Tibial artery (tissue), 4 donors: ENCODE measurements around the gene CDK6.

Experiments
- DNase-seq, 2 donors: peaks; one replicate each; pipeline ENCODE4 v3.0.0-alpha.2; 2019
- H3K27ac ChIP-seq, 2 donors: fragments of 200-600 bp; sonication (generic) in 1 of 2; 1 replicate in 1 of 2; 2 replicates in 1 of 2; pipeline ENCODE4 v1.5.1; 2018 to 2019; ENCODE audit warnings: mild to moderate bottlenecking in 1 of 2
- H3K27me3 ChIP-seq, 2 donors: fragments of 200-600 bp; sonication (generic) in 1 of 2; one replicate each; pipeline versions ENCODE4 v1.5.1 to v1.6.0; 2016 to 2019
- H3K36me3 ChIP-seq, 3 donors: fragments of 200-600 bp; sonication (generic) in 2 of 3; one replicate each; pipeline ENCODE4 v1.5.1; 2016 to 2019; ENCODE audit warnings: mild to moderate bottlenecking in 2 of 3
- H3K4me1 ChIP-seq, 4 donors: fragments of 200-600 bp; sonication (generic) in 2 of 4; 1 replicate in 3 of 4; 2 replicates in 1 of 4; pipeline ENCODE4 v1.5.1; 2016 to 2019
- H3K4me3 ChIP-seq, 2 donors: fragments of 200-600 bp; sonication (generic) in 1 of 2; 1 replicate in 1 of 2; 2 replicates in 1 of 2; pipeline ENCODE4 v1.5.1; 2018 to 2019; ENCODE audit warnings: mild to moderate bottlenecking in 2 of 2
- H3K9me3 ChIP-seq, 3 donors: fragments of 200-600 bp; sonication (generic) in 1 of 3; one replicate each; pipeline ENCODE4 v1.5.1; 2016 to 2019
- intact Hi-C: fragments of 100-400 bp; cut with DNase I; formaldehyde crosslinking; loops from one replicate; pipeline ENCODE4 v1.15.0; 2023; ENCODE audit warnings: low total_unique reads
- TF ChIP-seq, protein P1 (sequence below), 2 experiments: fragments of 200-600 bp in 1 of 2; fragments of 450-650 bp in 1 of 2; IDR thresholded peaks; one replicate each; pipeline ENCODE4 v1.5.1; 2017 to 2019; ENCODE audit warnings: antibody characterized with exemption in 2 of 2, mild to moderate bottlenecking in 1 of 2, moderate library complexity in 1 of 2

Gene CDK6

GRCh38 chr7:92766461-92767003 is 69.8 kb downstream of the CDK6 start:
- Histone ChIP-seq H3K36me3 (no peaks in the 10 kb centered on the region), H3K4me1 (peaks cover 0 to 80% (median 14%) of the 10 kb centered on the region in 4 donors), H3K4me3 (no peak overlapping the region), H3K27ac (peak overlapping the region; percentile 37 to 61), H3K9me3 (no peaks in the 10 kb centered on the region), H3K27me3 (no peaks in the 10 kb centered on the region)
- TF ChIP-seq, protein P1, sequence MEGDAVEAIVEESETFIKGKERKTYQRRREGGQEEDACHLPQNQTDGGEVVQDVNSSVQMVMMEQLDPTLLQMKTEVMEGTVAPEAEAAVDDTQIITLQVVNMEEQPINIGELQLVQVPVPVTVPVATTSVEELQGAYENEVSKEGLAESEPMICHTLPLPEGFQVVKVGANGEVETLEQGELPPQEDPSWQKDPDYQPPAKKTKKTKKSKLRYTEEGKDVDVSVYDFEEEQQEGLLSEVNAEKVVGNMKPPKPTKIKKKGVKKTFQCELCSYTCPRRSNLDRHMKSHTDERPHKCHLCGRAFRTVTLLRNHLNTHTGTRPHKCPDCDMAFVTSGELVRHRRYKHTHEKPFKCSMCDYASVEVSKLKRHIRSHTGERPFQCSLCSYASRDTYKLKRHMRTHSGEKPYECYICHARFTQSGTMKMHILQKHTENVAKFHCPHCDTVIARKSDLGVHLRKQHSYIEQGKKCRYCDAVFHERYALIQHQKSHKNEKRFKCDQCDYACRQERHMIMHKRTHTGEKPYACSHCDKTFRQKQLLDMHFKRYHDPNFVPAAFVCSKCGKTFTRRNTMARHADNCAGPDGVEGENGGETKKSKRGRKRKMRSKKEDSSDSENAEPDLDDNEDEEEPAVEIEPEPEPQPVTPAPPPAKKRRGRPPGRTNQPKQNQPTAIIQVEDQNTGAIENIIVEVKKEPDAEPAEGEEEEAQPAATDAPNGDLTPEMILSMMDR (IDR thresholded peaks at IDR 0.05), result no peak
- DNase-seq, result no peak
- intact Hi-C loops, result loop anchor here (5.0 to 10.0 kb wide), 2 partner anchors 51 to 52 kb away; no protein-coding TSS in a partner anchor

- Histone ChIP-seq H3K9me3 (no peaks in the 10 kb centered on the region), H3K36me3 (no peaks in the 10 kb centered on the region), H3K27me3 (no peaks in the 10 kb centered on the region), H3K4me1 (peaks cover 0 to 85% (median 14%) of the 10 kb centered on the region in 4 donors), H3K27ac (peak overlapping the region; percentile 37 to 61), H3K4me3 (no peak overlapping the region)
- TF ChIP-seq, protein P1 (IDR thresholded peaks at IDR 0.05), result no peak
- intact Hi-C loops, result loop anchor here (5.0 to 10.0 kb wide), 2 partner anchors 51 to 52 kb away; no protein-coding TSS in a partner anchor
- DNase-seq, result no peak
Measured at GRCh38 chr7:92765725-92766124, 70.6 kb downstream of the CDK6 start.

DNA sequence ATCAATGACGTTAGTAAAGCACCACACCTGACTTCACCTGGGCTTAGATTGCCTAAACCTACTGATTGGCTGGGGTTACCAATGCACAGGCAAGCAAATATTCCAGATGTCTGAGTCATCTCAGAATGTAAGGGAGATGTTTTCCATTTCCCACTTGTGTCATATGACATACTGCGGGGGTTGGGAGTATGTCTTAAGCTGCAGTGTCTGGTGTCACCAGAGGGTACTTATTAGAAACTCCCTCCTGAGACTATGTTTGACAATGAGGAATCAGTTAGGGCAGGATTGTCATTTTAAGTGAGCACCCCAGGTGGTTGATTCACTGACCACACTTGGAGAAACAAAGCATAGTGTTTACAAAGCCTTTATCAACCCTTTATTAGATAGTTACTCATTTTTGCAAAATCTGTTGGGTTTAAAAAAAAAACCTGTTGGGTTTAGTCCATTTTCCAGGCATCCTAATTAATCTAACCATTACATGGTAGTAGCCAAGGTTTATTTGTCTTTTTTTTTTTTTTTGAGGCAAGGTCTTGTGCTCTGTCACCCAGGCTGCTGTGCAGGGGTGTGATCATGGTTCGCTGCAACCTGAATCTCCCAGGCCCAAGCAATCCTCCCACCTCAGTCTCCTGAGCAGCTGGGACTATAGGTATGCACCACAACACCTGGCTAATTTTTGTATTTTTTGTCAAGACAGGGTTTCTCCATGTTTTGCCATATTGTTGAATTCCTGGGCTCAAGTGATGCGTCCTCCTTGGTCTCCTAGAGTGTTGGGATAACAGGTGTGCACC is 72.5 kb downstream of the CDK6 start:
- no peak overlapping the region for H3K4me3 ChIP-seq
- DNase-seq, result no peak
- no peaks in the 10 kb centered on the region for H3K27me3 ChIP-seq
- TF ChIP-seq, protein P1 (IDR thresholded peaks at IDR 0.05), result no peak
- intact Hi-C loops, result loop anchor here (10.0 kb wide), 1 partner anchor 49 kb away; no protein-coding TSS in a partner anchor
- no peaks in the 10 kb centered on the region for H3K36me3 ChIP-seq
- no peaks in the 10 kb centered on the region for H3K9me3 ChIP-seq
- peaks cover 0 to 81% (median 15%) of the 10 kb centered on the region in 4 donors for H3K4me1 ChIP-seq
- peak overlapping the region in 1 of 2 donors; percentile 57 for H3K27ac ChIP-seq

- peak overlapping the region; percentile 26 to 57 for H3K27ac ChIP-seq
- no peaks in the 10 kb centered on the region for H3K36me3 ChIP-seq
- H3K4me3 ChIP-seq, result no peak overlapping the region
- no peaks in the 10 kb centered on the region for H3K27me3 ChIP-seq
- intact Hi-C loops, result loop anchor here (10.0 kb wide), 1 partner anchor 48 kb away; no protein-coding TSS in a partner anchor
- H3K9me3 ChIP-seq, result no peaks in the 10 kb centered on the region
- peaks cover 0 to 72% (median 15%) of the 10 kb centered on the region in 4 donors for H3K4me1 ChIP-seq
- TF ChIP-seq, protein P1 (IDR thresholded peaks at IDR 0.05), result no peak
- no peak for DNase-seq
Measured at GRCh38 chr7:92762851-92763250, 73.5 kb downstream of the CDK6 start.

DNA sequence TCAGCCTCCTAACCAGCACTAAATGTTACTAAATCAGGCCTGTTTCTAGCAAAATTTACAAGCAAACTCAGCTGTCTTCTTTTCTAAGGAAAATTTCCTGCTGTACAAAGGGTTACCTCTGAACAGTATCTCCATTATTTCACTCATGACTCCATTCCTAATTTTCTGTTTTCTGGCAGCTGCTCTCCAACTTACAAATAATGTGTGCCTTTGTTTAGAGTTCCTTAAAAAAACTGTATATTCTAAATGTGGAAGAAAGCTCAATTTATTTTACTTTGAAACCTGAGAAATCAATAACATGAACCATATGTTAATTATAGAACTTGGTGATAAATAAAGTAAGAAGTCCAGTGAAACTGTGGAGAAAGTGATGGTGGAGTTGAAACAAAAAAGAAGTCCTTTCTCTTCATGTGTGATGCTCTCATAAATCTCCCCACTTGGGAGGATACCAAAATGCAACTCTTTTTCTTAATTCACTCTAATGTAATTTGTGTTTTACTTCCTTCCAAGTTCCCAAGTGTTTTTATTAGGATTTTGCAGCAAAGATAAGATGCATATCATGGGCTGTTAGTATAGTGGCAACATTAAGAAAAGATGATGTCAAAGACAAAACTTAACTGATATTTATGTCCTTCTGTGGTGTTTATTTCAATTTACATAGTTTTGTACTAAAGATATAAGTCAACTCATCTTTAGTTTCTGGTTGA is 74.8 kb downstream of the CDK6 start:
- H3K36me3 ChIP-seq, result no peaks in the 10 kb centered on the region
- H3K27me3 ChIP-seq, result no peaks in the 10 kb centered on the region
- H3K27ac ChIP-seq, result peak overlapping the region; percentile 26 to 57
- intact Hi-C loops, result loop anchor here (10.0 kb wide), 1 partner anchor 47 kb away; no protein-coding TSS in a partner anchor
- H3K4me1 ChIP-seq, result peaks cover 0 to 59% (median 7%) of the 10 kb centered on the region in 4 donors
- no peak for DNase-seq
- TF ChIP-seq, protein P1 (IDR thresholded peaks at IDR 0.05), result no peak
- H3K4me3 ChIP-seq, result no peak overlapping the region
- H3K9me3 ChIP-seq, result no peaks in the 10 kb centered on the region
